Keratinocyte (primary cell): ENCODE data around the gene NEBL. TPM values are rescaled to one million over a fixed set of nuclear protein-coding genes. Genes with fewer than 3 reads are reported as not detected.

ENCODE experiments used
- DNase-seq: peaks from one replicate; pipeline ENCODE4 v3.0.0-alpha.2; 2011; ENCODE audit warnings: low read depth, missing footprints, low spot score
- FAIRE-seq: peaks from 2 replicates; lab custom pipeline; 2011; peaks lifted over from hg19 to GRCh38; lab: Jason Lieb, UNC
- H2AFZ ChIP-seq: 2 replicates; pipeline ENCODE4 v1.6.0; 2012; ENCODE audit warnings: low read length, control low read depth, inconsistent platforms; ENCODE audit not compliant: control insufficient read depth
- H3K27ac ChIP-seq: 2 replicates; pipeline ENCODE4 v1.5.1; 2011; ENCODE audit warnings: low read length; ENCODE audit not compliant: control insufficient read depth, insufficient read depth
- H3K27me3 ChIP-seq: 3 replicates; pipeline ENCODE4 v1.6.0; 2011; ENCODE audit warnings: low read length; ENCODE audit not compliant: control insufficient read depth, insufficient read depth; ENCODE audit errors: extremely low read depth
- H3K36me3 ChIP-seq, 2 experiments: 2 replicates in 1 of 2; 3 replicates in 1 of 2; pipeline ENCODE4 v1.5.1; 2011; ENCODE audit warnings: low read length in 2 of 2, mild to moderate bottlenecking in 1 of 2; ENCODE audit not compliant: control insufficient read depth in 2 of 2, insufficient read depth in 2 of 2; ENCODE audit errors: extremely low read depth in 1 of 2
- H3K4me1 ChIP-seq: 3 replicates; pipeline ENCODE4 v1.5.1; 2011; ENCODE audit warnings: low read length; ENCODE audit not compliant: control insufficient read depth, insufficient read depth; ENCODE audit errors: extremely low read depth
- H3K4me2 ChIP-seq: 3 replicates; pipeline ENCODE4 v1.6.0; 2011; ENCODE audit warnings: low read depth, low read length; ENCODE audit not compliant: control insufficient read depth, insufficient read depth; ENCODE audit errors: extremely low read depth
- H3K4me3 ChIP-seq, 3 experiments: fragments of 200-600 bp in 1 of 3; sonication (generic) in 1 of 3; 2 replicates in 2 of 3; 3 replicates in 1 of 3; pipeline ENCODE4 v1.5.1; 2011 to 2016; ENCODE audit warnings: low read length in 3 of 3, mild to moderate bottlenecking in 3 of 3, control low read depth in 2 of 3, inconsistent platforms in 1 of 3, low read depth in 1 of 3, mixed read lengths in 1 of 3, mixed run types in 1 of 3, moderate library complexity in 1 of 3; ENCODE audit not compliant: control insufficient read depth in 2 of 3, insufficient read depth in 2 of 3; ENCODE audit errors: extremely low read depth in 1 of 3
- H3K79me2 ChIP-seq: 2 replicates; pipeline ENCODE4 v1.6.0; 2012; ENCODE audit warnings: low read length; ENCODE audit not compliant: control insufficient read depth, insufficient read depth
- H3K9ac ChIP-seq: 3 replicates; pipeline ENCODE4 v1.6.0; 2011; ENCODE audit warnings: low read length; ENCODE audit not compliant: control insufficient read depth, insufficient read depth; ENCODE audit errors: extremely low read depth
- H3K9me1 ChIP-seq: 3 replicates; pipeline ENCODE4 v1.6.0; 2011; ENCODE audit warnings: low read length; ENCODE audit not compliant: control insufficient read depth, insufficient read depth; ENCODE audit errors: extremely low read depth
- H3K9me3 ChIP-seq: 2 replicates; pipeline ENCODE4 v1.5.1; 2012; ENCODE audit warnings: low read depth, low read length; ENCODE audit not compliant: control insufficient read depth
- H4K20me1 ChIP-seq: 3 replicates; pipeline ENCODE4 v1.6.0; 2011; ENCODE audit warnings: low read length; ENCODE audit not compliant: control insufficient read depth, insufficient read depth; ENCODE audit errors: extremely low read depth
- CTCF ChIP-seq, 3 experiments: IDR thresholded peaks in 1 of 3; conservative IDR thresholded peaks in 1 of 3; optimal IDR thresholded peaks in 1 of 3; 2 replicates in 2 of 3; 3 replicates in 1 of 3; pipeline versions ENCODE3 to v1.5.1; 2011; ENCODE audit warnings: low read length in 3 of 3, mild to moderate bottlenecking in 3 of 3, moderate library complexity in 2 of 3, control low read depth in 1 of 3, inconsistent platforms in 1 of 3; ENCODE audit not compliant: insufficient read depth in 2 of 3; ENCODE audit errors: extremely low read depth in 1 of 3
- EZH2 ChIP-seq: IDR thresholded peaks from one replicate; pipeline ENCODE4 v1.6.1; 2012; ENCODE audit warnings: inconsistent platforms, mild to moderate bottlenecking, low read length, moderate library complexity
- dilution Hi-C: fragments of 300-500 bp; cut with MboI; formaldehyde crosslinking; loops from one replicate; pipeline ENCODE4 v1.7.0; 2020; ENCODE audit warnings: low sequenced_read_pairs; ENCODE audit not compliant: extremely low pct_ligation_motif_present
- polyA plus RNA-seq, 5 experiments: library from polyadenylated mRNA; depleted of rRNA in 3 of 5; stranded (reverse) in 3 of 5; stranded (forward) in 1 of 5; unstranded in 1 of 5; fragments of >200 nt; gene quantifications; 1 replicate in 1 of 5; 2 replicates in 3 of 5; 3 replicates in 1 of 5; pipeline versions ENCODE4 v1.2.1 to v1.2.3, GENCODE V29; 2011 to 2012; ENCODE audit warnings: missing spikeins in 2 of 5, low read depth in 1 of 5, low replicate concordance in 1 of 5

NEBL gene
- polyA plus RNA-seq, 1 donor (not counting 4 experiments of a cell fraction or from before 2014, with no cell fraction given): 4.5 TPM

DNA sequence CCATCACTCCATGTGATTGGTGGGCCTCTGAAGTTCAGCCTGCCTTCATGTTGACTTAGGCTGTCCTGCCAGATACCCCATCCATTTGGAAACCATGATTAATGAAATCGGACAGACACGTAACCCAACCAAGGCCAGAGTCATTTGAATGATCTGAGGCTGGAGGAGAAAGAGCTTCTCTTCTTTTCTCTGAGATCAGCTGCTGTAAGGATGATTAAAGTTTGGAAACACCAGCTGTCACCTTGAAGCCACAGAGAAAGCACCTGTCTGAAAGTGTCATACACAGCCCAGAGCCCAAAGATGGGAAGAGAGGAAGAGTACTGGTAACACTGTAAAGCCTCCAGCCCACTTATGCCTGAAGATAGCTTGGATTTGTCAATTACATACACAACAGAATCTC is 22.9 kb downstream of the NEBL start:
- FAIRE-seq (no peak), DNase-seq (no peak)
- no peak overlapping the region for H3K27ac ChIP-seq
- H3K4me3 ChIP-seq: no peak overlapping the region
- no peaks in the 10 kb centered on the region for H4K20me1 ChIP-seq
- H2AFZ ChIP-seq: no peak overlapping the region
- H3K9me1 ChIP-seq: no peaks in the 10 kb centered on the region
- no peak overlapping the region for H3K9ac ChIP-seq
- no peaks in the 10 kb centered on the region for H3K27me3 ChIP-seq
- no peaks in the 10 kb centered on the region for H3K36me3 ChIP-seq
- H3K4me1 ChIP-seq: peaks cover 2% of the 10 kb centered on the region
- no peak overlapping the region for H3K4me2 ChIP-seq
- TF ChIP-seq EZH2: no peak
- TF ChIP-seq CTCF (optimal IDR thresholded peaks at IDR 0.05 in 1 of 3, IDR thresholded peaks at IDR 0.05 in 1 of 3, conservative IDR thresholded peaks at IDR 0.05 in 1 of 3; ENCODE audit: extremely low read depth in 1 of 3, insufficient read depth in 2 of 3, low read length in 3 of 3): no peak
- dilution Hi-C loops: no loop called here
- H3K9me3 ChIP-seq: no peaks in the 10 kb centered on the region
- H3K79me2 ChIP-seq: no peaks in the 10 kb centered on the region

DNA sequence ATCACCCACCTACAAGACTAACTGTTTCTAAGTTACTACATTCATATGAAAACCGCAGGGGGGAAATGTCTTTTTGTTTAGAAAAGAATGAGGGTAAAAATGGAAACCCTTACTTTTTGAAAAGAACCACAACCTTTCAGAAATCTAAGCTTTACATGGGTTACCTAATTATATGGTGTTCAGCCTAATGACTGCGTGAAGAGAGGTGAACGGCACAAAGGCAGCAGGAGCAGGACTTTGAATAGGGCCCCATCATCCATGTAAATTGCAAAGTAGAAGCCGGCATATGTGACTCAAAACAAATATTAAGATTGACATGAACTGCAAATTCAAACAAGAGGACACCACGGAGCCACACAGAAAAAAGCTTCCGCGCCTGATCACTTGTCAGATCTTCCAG is 25.1 kb downstream of the NEBL start:
- DNase-seq (no peak), FAIRE-seq (no peak)
- TF ChIP-seq EZH2 (no peak), CTCF (optimal IDR thresholded peaks at IDR 0.05 in 1 of 3, IDR thresholded peaks at IDR 0.05 in 1 of 3, conservative IDR thresholded peaks at IDR 0.05 in 1 of 3; ENCODE audit: extremely low read depth in 1 of 3, insufficient read depth in 2 of 3, low read length in 3 of 3) (no peak)
- Histone ChIP-seq H3K4me1 (no peaks in the 10 kb centered on the region), H3K9ac (no peak overlapping the region), H3K27ac (no peak overlapping the region), H3K36me3 (no peaks in the 10 kb centered on the region), H3K4me2 (no peak overlapping the region), H3K9me1 (no peaks in the 10 kb centered on the region), H3K27me3 (no peaks in the 10 kb centered on the region), H3K9me3 (no peaks in the 10 kb centered on the region), H3K4me3 (no peak overlapping the region), H4K20me1 (no peaks in the 10 kb centered on the region), H3K79me2 (no peaks in the 10 kb centered on the region), H2AFZ (no peak overlapping the region)
- dilution Hi-C loops: no loop called here
